Amygdala (tissue), 56 donors: ENCODE measurements around the gene TMEM252.

Source experiments
- DNase-seq, 56 donors: peaks; one replicate each; lab custom pipeline; 2025; lab: John Stamatoyannopoulos, UW

Gene TMEM252

GRCh38 chr9:68545033-68545705, 4.5 kb upstream of the TMEM252 start:
- DNase-seq, result no peak

GRCh38 chr9:68541568-68541967, 885 bp upstream of the TMEM252 start:
- DNase-seq, result no peak

- DNase-seq, result no peak
These were observed 2.5 kb downstream of the TMEM252 start for GRCh38 chr9:68538200-68538599.

GRCh38 chr9:68537616-68537880, 3.1 kb downstream of the TMEM252 start:
- DNase-seq, result no peak

- DNase-seq, result no peak
These were observed 3.6 kb downstream of the TMEM252 start for GRCh38 chr9:68536876-68537615.

- peak in 3 of 56 donors; percentile 5 to 40 (median 21) for DNase-seq
These were observed 7.0 kb downstream of the TMEM252 start for GRCh38 chr9:68533678-68534077.

GRCh38 chr9:68532131-68532530, 8.6 kb downstream of the TMEM252 start:
- DNase-seq, result no peak

- no peak for DNase-seq
These were observed 10.1 kb downstream of the TMEM252 start for GRCh38 chr9:68530618-68531017.

GRCh38 chr9:68523367-68523936, 17.2 kb downstream of the TMEM252 start:
- DNase-seq, result no peak

- no peak for DNase-seq
These were observed 17.7 kb downstream of the TMEM252 start for GRCh38 chr9:68522954-68523353.

- DNase-seq, result peak in 4 of 56 donors; percentile 2 to 8 (median 7)
These were observed 18.6 kb downstream of the TMEM252 start for GRCh38 chr9:68522131-68522530.

GRCh38 chr9:68515326-68516017, 25.2 kb downstream of the TMEM252 start:
- no peak for DNase-seq

GRCh38 chr9:68513981-68514380, 26.7 kb downstream of the TMEM252 start:
- no peak for DNase-seq

GRCh38 chr9:68513385-68513784, 27.3 kb downstream of the TMEM252 start:
- no peak for DNase-seq

- no peak for DNase-seq
These were observed 31.0 kb downstream of the TMEM252 start for GRCh38 chr9:68509689-68510088.

GRCh38 chr9:68508547-68508946, 32.1 kb downstream of the TMEM252 start:
- DNase-seq, result no peak

- DNase-seq, result no peak
These were observed 32.9 kb downstream of the TMEM252 start for GRCh38 chr9:68507806-68508145.

- no peak for DNase-seq
These were observed 33.4 kb downstream of the TMEM252 start for GRCh38 chr9:68507130-68507805.

GRCh38 chr9:68506551-68506950, 34.1 kb downstream of the TMEM252 start:
- no peak for DNase-seq

GRCh38 chr9:68505681-68506409, 34.8 kb downstream of the TMEM252 start:
- no peak for DNase-seq
